Neural progenitor cell (in vitro differentiated cells): ENCODE data around the gene BMX. TPM values are rescaled to one million over a fixed set of nuclear protein-coding genes. Genes with fewer than 3 reads are reported as not detected.

Source experiments
- DNase-seq: peaks from one replicate; pipeline ENCODE4 v3.0.0-alpha.2; 2016; ENCODE audit warnings: low spot score
- H2AFZ ChIP-seq: fragments of 200-600 bp; sonication (generic); replicated peaks from 2 replicates; pipeline ENCODE4 v1.6.1; 2016; ENCODE audit warnings: antibody characterized with exemption
- H3F3A ChIP-seq: fragments of 200-600 bp; sonication (generic); 2 replicates; pipeline ENCODE4 v1.6.1; 2016; ENCODE audit warnings: antibody characterized with exemption, low read depth
- H3K27ac ChIP-seq: fragments of 200-600 bp; sonication (generic); 2 replicates; pipeline ENCODE4 v1.5.1; 2016; ENCODE audit warnings: mild to moderate bottlenecking
- H3K27me3 ChIP-seq: fragments of 200-600 bp; sonication (generic); 2 replicates; pipeline ENCODE4 v1.6.1; 2016; ENCODE audit warnings: mild to moderate bottlenecking, moderate library complexity
- H3K36me3 ChIP-seq: fragments of 200-600 bp; sonication (generic); 2 replicates; pipeline ENCODE4 v1.5.1; 2016
- H3K4me1 ChIP-seq: fragments of 200-600 bp; sonication (generic); 2 replicates; pipeline ENCODE4 v1.6.1; 2016; ENCODE audit warnings: mixed run types
- H3K4me2 ChIP-seq: fragments of 200-600 bp; sonication (generic); 2 replicates; pipeline ENCODE4 v1.6.1; 2016
- H3K4me3 ChIP-seq: fragments of 200-600 bp; sonication (generic); 2 replicates; pipeline ENCODE4 v1.5.1; 2016
- H3K79me2 ChIP-seq: fragments of 200-600 bp; sonication (generic); 2 replicates; pipeline ENCODE4 v1.6.1; 2016; ENCODE audit warnings: low read depth
- H3K9ac ChIP-seq: fragments of 200-600 bp; sonication (generic); 2 replicates; pipeline ENCODE4 v1.6.1; 2016
- H3K9me3 ChIP-seq: fragments of 200-600 bp; sonication (generic); 2 replicates; pipeline ENCODE4 v1.5.1; 2016; ENCODE audit warnings: low read depth
- H4K20me1 ChIP-seq: fragments of 200-600 bp; sonication (generic); 2 replicates; pipeline ENCODE4 v1.6.1; 2016; ENCODE audit warnings: low read depth
- H3K27ac Mint-ChIP-seq: 3 replicates; pipeline ENCODE4 v1.8.0; 2021; ENCODE audit warnings: mixed read lengths
- H3K27me3 Mint-ChIP-seq: 2 replicates; pipeline ENCODE4 v1.8.0; 2022; ENCODE audit warnings: low read depth, mild to moderate bottlenecking, inconsistent platforms, moderate library complexity, mixed read lengths; ENCODE audit not compliant: insufficient read depth
- H3K36me3 Mint-ChIP-seq: 3 replicates; pipeline ENCODE4 v1.8.0; 2021; ENCODE audit warnings: mixed read lengths
- H3K4me1 Mint-ChIP-seq: 3 replicates; pipeline ENCODE4 v1.8.0; 2021; ENCODE audit warnings: mixed read lengths
- H3K4me3 Mint-ChIP-seq: 3 replicates; pipeline ENCODE4 v1.8.0; 2021; ENCODE audit warnings: mild to moderate bottlenecking, moderate library complexity, mixed read lengths
- H3K9me3 Mint-ChIP-seq: 3 replicates; pipeline ENCODE4 v1.8.0; 2020; ENCODE audit warnings: mixed read lengths
- CTCF ChIP-seq: fragments of 200-600 bp; sonication (generic); IDR thresholded peaks from 2 replicates; pipeline ENCODE4 v1.5.1; 2017; ENCODE audit warnings: antibody characterized with exemption, mild to moderate bottlenecking
- EZH2 ChIP-seq: fragments of 200-600 bp; sonication (generic); IDR thresholded peaks from 2 replicates; pipeline ENCODE4 v1.6.1; 2017; ENCODE audit warnings: antibody characterized with exemption, mild to moderate bottlenecking, moderate library complexity
- EZH2phosphoT487 ChIP-seq: fragments of 200-600 bp; sonication (generic); IDR thresholded peaks from 2 replicates; pipeline ENCODE4 v1.6.1; 2017; ENCODE audit warnings: antibody characterized with exemption
- total RNA-seq: library from RNA; depleted of rRNA; stranded (reverse); fragments of >200 nt; gene quantifications from 2 replicates; pipeline ENCODE4 v1.2.3, GENCODE V29; 2015; ENCODE audit warnings: low replicate concordance

Gene BMX
- not detected in 2 replicates for total RNA-seq

GRCh38 chrX:15500497-15500966 is at the start of gene BMX:
BMX (plus strand) TSS chrX:15500807; CDS start chrX:15508354, 7,547 bp downstream.
- TF ChIP-seq EZH2 (no peak), CTCF (no peak)
- H2AFZ ChIP-seq, result no peak within 1 kb of the TSS
- H3K27me3 ChIP-seq, result no peaks in the 10 kb centered on the region
- H3K9ac ChIP-seq, result no peak within 1 kb of the TSS
- no peaks in the 10 kb centered on the region for H3K4me1 ChIP-seq
- peaks cover 2% of the 10 kb centered on the region for H3K4me1 Mint-ChIP-seq
- H4K20me1 ChIP-seq, result no peaks in the 10 kb centered on the region
- H3F3A ChIP-seq, result no peaks in the 10 kb centered on the region
- no peaks in the 10 kb centered on the region for H3K36me3 Mint-ChIP-seq
- H3K36me3 ChIP-seq, result no peaks in the 10 kb centered on the region
- H3K4me2 ChIP-seq, result no peak within 1 kb of the TSS
- no peaks in the 10 kb centered on the region for H3K27me3 Mint-ChIP-seq
- no peak within 1 kb of the TSS for H3K27ac ChIP-seq
- H3K4me3 Mint-ChIP-seq, result no peak within 1 kb of the TSS
- no peaks in the 10 kb centered on the region for H3K79me2 ChIP-seq
- no peaks in the 10 kb centered on the region for H3K9me3 Mint-ChIP-seq
- H3K27ac Mint-ChIP-seq, result no peak within 1 kb of the TSS
- DNase-seq, result no peak
- no peak within 1 kb of the TSS for H3K4me3 ChIP-seq
- no peaks in the 10 kb centered on the region for H3K9me3 ChIP-seq

- TF ChIP-seq EZH2phosphoT487 (no peak), EZH2 (no peak)
- Mint-ChIP-seq H3K4me3 (no peak overlapping the region), H3K27me3 (no peaks in the 10 kb centered on the region), H3K4me1 (peaks cover 18% of the 10 kb centered on the region), H3K36me3 (peaks cover 4% of the 10 kb centered on the region), H3K27ac (no peak overlapping the region), H3K9me3 (no peaks in the 10 kb centered on the region)
- Histone ChIP-seq H3K4me2 (no peak overlapping the region), H3K27me3 (no peaks in the 10 kb centered on the region), H4K20me1 (no peaks in the 10 kb centered on the region), H3K9me3 (no peaks in the 10 kb centered on the region), H3K9ac (no peak overlapping the region), H3K4me1 (peaks cover 40% of the 10 kb centered on the region), H3K36me3 (no peaks in the 10 kb centered on the region), H3K4me3 (no peak overlapping the region), H2AFZ (no peak overlapping the region), H3K27ac (no peak overlapping the region), H3F3A (peaks cover 13% of the 10 kb centered on the region), H3K79me2 (no peaks in the 10 kb centered on the region)
- DNase-seq, result no peak
These were observed 48.7 kb upstream of the BMX start for GRCh38 chrX:15451913-15452312.

- Histone ChIP-seq H3K36me3 (no peaks in the 10 kb centered on the region), H3K4me3 (no peak overlapping the region), H3F3A (no peaks in the 10 kb centered on the region), H3K27me3 (no peaks in the 10 kb centered on the region), H3K79me2 (no peaks in the 10 kb centered on the region), H4K20me1 (no peaks in the 10 kb centered on the region), H2AFZ (no peak overlapping the region), H3K9me3 (no peaks in the 10 kb centered on the region), H3K27ac (no peak overlapping the region), H3K4me2 (no peak overlapping the region), H3K9ac (no peak overlapping the region), H3K4me1 (peaks cover 4% of the 10 kb centered on the region)
- H3K27ac Mint-ChIP-seq, result no peak overlapping the region
- no peak overlapping the region for H3K4me3 Mint-ChIP-seq
- no peaks in the 10 kb centered on the region for H3K9me3 Mint-ChIP-seq
- TF ChIP-seq CTCF (no peak), EZH2phosphoT487 (no peak), EZH2 (no peak)
- no peak for DNase-seq
- H3K27me3 Mint-ChIP-seq, result no peaks in the 10 kb centered on the region
- no peaks in the 10 kb centered on the region for H3K4me1 Mint-ChIP-seq
- peaks cover 4% of the 10 kb centered on the region for H3K36me3 Mint-ChIP-seq
These were observed 35.9 kb upstream of the BMX start for GRCh38 chrX:15464704-15465103.

- no peak overlapping the region for H3K27ac Mint-ChIP-seq
These were observed 35.3 kb upstream of the BMX start for GRCh38 chrX:15465347-15465746.

More at GRCh38 chrX:15465347-15465746, 35.3 kb upstream of the BMX start:
- H3K9me3 Mint-ChIP-seq, result no peaks in the 10 kb centered on the region
- Histone ChIP-seq H3K79me2 (no peaks in the 10 kb centered on the region), H3K4me3 (no peak overlapping the region), H3F3A (no peaks in the 10 kb centered on the region), H2AFZ (no peak overlapping the region), H3K4me1 (peaks cover 4% of the 10 kb centered on the region), H3K36me3 (no peaks in the 10 kb centered on the region), H3K4me2 (no peak overlapping the region), H3K9me3 (no peaks in the 10 kb centered on the region), H3K27ac (no peak overlapping the region), H4K20me1 (no peaks in the 10 kb centered on the region), H3K9ac (no peak overlapping the region), H3K27me3 (no peaks in the 10 kb centered on the region)
- no peak overlapping the region for H3K4me3 Mint-ChIP-seq
- TF ChIP-seq CTCF, result no peak
- no peak for TF ChIP-seq EZH2
- TF ChIP-seq EZH2phosphoT487, result no peak
- no peak for DNase-seq
- no peaks in the 10 kb centered on the region for H3K27me3 Mint-ChIP-seq
- peaks cover 3% of the 10 kb centered on the region for H3K36me3 Mint-ChIP-seq
- H3K4me1 Mint-ChIP-seq, result no peaks in the 10 kb centered on the region
